SW480 (cell line): ENCODE data around the gene PAX8.
A peak's percentile ranks its signal among the peaks of the same experiment; 100 is the strongest.

Experiments
- DNase-seq: peaks from one replicate; pipeline ENCODE4 v3.0.0-alpha.2; 2016; ENCODE audit warnings: low spot score

The PAX8 gene

GRCh38 chr2:113264713-113265403, 13.9 kb downstream of the PAX8 start:
- no peak for DNase-seq

GRCh38 chr2:113263546-113263945, 15.2 kb downstream of the PAX8 start:
- no peak for DNase-seq

GRCh38 chr2:113260991-113261390, 17.7 kb downstream of the PAX8 start:
- DNase-seq, result no peak

GRCh38 chr2:113258471-113259147, 20.1 kb downstream of the PAX8 start:
- no peak for DNase-seq

GRCh38 chr2:113257516-113258264, 21.0 kb downstream of the PAX8 start:
- DNase-seq, result no peak

GRCh38 chr2:113255140-113256070, 23.3 kb downstream of the PAX8 start:
- DNase-seq, result no peak

- peak; percentile 31 for DNase-seq
Measured at GRCh38 chr2:113253453-113253852, 25.3 kb downstream of the PAX8 start.

GRCh38 chr2:113252047-113252590, 26.6 kb downstream of the PAX8 start:
- DNase-seq, result no peak

- peak; percentile 88 for DNase-seq
Measured at GRCh38 chr2:113251118-113251517, 27.6 kb downstream of the PAX8 start.

GRCh38 chr2:113248997-113249770, 29.5 kb downstream of the PAX8 start:
- DNase-seq, result peak; percentile 81

- no peak for DNase-seq
Measured at GRCh38 chr2:113246606-113247005, 32.1 kb downstream of the PAX8 start.

- no peak for DNase-seq
Measured at GRCh38 chr2:113245276-113245711, 33.4 kb downstream of the PAX8 start.

- DNase-seq, result no peak
Measured at GRCh38 chr2:113242327-113242726, 36.4 kb downstream of the PAX8 start.

GRCh38 chr2:113240915-113241911, 37.5 kb downstream of the PAX8 start:
- DNase-seq, result peak; percentile 100

GRCh38 chr2:113240150-113240914, 38.4 kb downstream of the PAX8 start:
- peak; percentile 89 for DNase-seq

GRCh38 chr2:113238871-113239839, 39.6 kb downstream of the PAX8 start:
- no peak for DNase-seq

GRCh38 chr2:113237604-113238160, 41.0 kb downstream of the PAX8 start:
- peak; percentile 42 for DNase-seq
